ENCODE data around the gene SLC47A2.
A peak's percentile ranks its signal among the peaks of the same experiment; 100 is the strongest.

SLC47A2 gene

GRCh38 chr17:19713901-19714361 is 2.5 kb downstream of the SLC47A2 start:
- no peak for DNase-seq (ENCODE audit: low read depth)
- no peak overlapping the region for H3K4me3 ChIP-seq (ENCODE audit: low read length)
- no peak for TF ChIP-seq CTCF (conservative IDR thresholded peaks at IDR 0.05; ENCODE audit: low read length)

- H3K4me3 ChIP-seq (ENCODE audit: low read length) = no peak overlapping the region
- DNase-seq (ENCODE audit: low read depth) = no peak
- peak; percentile 27 for TF ChIP-seq CTCF (conservative IDR thresholded peaks at IDR 0.05; ENCODE audit: low read length)
Observed at GRCh38 chr17:19713462-19713861, 2.9 kb downstream of the SLC47A2 start.

- no peak overlapping the region for H3K4me3 ChIP-seq (ENCODE audit: low read length)
- TF ChIP-seq CTCF (conservative IDR thresholded peaks at IDR 0.05; ENCODE audit: low read length) = no peak
- no peak for DNase-seq (ENCODE audit: low read depth)
Observed at GRCh38 chr17:19712436-19713004, 3.9 kb downstream of the SLC47A2 start.

- DNase-seq (ENCODE audit: low read depth) = no peak
- TF ChIP-seq CTCF (conservative IDR thresholded peaks at IDR 0.05; ENCODE audit: low read length) = no peak
- H3K4me3 ChIP-seq (ENCODE audit: low read length) = no peak overlapping the region
Observed at GRCh38 chr17:19709841-19710240, 6.5 kb downstream of the SLC47A2 start.

- no peak overlapping the region for H3K4me3 ChIP-seq (ENCODE audit: low read length)
- TF ChIP-seq CTCF (conservative IDR thresholded peaks at IDR 0.05; ENCODE audit: low read length) = no peak
- no peak for DNase-seq (ENCODE audit: low read depth)
Observed at GRCh38 chr17:19708431-19709175, 7.8 kb downstream of the SLC47A2 start.

- no peak for DNase-seq (ENCODE audit: low read depth)
- no peak for TF ChIP-seq CTCF (conservative IDR thresholded peaks at IDR 0.05; ENCODE audit: low read length)
- H3K4me3 ChIP-seq (ENCODE audit: low read length) = no peak overlapping the region
Observed at GRCh38 chr17:19707728-19708221, 8.6 kb downstream of the SLC47A2 start.

Data from AG10803 (cell line).